ENCODE data around the gene THSD4. TPM values are rescaled to one million over a fixed set of nuclear protein-coding genes. Genes with fewer than 3 reads are reported as not detected.

The THSD4 gene
- total RNA-seq, 6 experiments from 2014 or later, result 5.2 to 21.8 (median 13.7) TPM

DNA sequence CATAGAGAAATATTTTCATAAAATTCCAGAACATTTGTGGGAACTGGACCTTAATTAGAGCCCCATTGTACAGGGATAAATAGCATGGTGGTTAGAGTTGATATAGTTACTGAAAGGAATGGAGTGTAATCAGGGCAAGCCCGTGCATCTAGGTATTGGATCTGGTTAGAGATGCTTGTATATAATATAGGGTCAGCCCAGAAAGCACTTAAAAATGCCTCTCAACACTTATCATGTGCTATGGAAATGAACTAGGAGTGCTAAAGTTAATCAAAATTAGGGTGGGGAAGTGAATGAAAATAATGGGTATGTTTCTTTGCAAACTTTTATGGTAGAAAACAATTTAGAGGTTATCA lies 386.8 kb downstream of the THSD4 start:
- ATAC-seq (no peak), DNase-seq (no peak)
- no peaks in the 10 kb centered on the region for H3K27me3 ChIP-seq
- H3K4me1 ChIP-seq, result peaks cover 0 to 8% (median 4%) of the 10 kb centered on the region in 4 donors
- 100% methylated on average over 1 of the region's 1 CpG for WGBS (ENCODE audit: insufficient coverage, low coverage, low lambda C conversion rate, missing lambda C conversion rate)
- H3K36me3 ChIP-seq, result no peaks in the 10 kb centered on the region
- TF ChIP-seq POLR2A (IDR thresholded peaks at IDR 0.05), result no peak
- TF ChIP-seq, protein P1, sequence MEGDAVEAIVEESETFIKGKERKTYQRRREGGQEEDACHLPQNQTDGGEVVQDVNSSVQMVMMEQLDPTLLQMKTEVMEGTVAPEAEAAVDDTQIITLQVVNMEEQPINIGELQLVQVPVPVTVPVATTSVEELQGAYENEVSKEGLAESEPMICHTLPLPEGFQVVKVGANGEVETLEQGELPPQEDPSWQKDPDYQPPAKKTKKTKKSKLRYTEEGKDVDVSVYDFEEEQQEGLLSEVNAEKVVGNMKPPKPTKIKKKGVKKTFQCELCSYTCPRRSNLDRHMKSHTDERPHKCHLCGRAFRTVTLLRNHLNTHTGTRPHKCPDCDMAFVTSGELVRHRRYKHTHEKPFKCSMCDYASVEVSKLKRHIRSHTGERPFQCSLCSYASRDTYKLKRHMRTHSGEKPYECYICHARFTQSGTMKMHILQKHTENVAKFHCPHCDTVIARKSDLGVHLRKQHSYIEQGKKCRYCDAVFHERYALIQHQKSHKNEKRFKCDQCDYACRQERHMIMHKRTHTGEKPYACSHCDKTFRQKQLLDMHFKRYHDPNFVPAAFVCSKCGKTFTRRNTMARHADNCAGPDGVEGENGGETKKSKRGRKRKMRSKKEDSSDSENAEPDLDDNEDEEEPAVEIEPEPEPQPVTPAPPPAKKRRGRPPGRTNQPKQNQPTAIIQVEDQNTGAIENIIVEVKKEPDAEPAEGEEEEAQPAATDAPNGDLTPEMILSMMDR (IDR thresholded peaks at IDR 0.05), result no peak
- intact Hi-C loops (cut with DNase I), result no loop called here
- no peaks in the 10 kb centered on the region for H3K9me3 ChIP-seq
- H3K27ac ChIP-seq, result peak overlapping the region in 2 of 3 donors; percentile 77 to 92
- H3K4me3 ChIP-seq, result no peak overlapping the region

DNA sequence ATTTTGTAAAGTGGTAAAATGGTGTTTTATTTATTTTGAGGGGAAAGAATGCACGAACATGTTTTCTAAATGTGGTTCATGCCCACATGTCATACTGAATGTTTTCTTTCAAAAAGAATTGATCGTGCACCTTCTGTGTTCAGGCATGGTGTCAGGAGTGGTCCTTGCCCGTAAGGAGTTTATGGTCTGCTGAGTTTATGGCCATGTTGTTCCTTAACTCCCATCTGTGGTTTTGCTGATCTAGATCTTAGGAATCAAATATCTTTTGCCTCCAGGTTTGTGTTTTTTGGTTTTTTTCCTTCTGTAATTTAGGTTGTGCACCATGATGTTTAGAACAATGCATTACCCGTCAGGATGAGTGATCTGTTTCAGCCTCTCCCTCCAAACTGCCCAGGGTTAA lies 390.7 kb downstream of the THSD4 start:
- no peak for ATAC-seq
- Histone ChIP-seq H3K27me3 (no peaks in the 10 kb centered on the region), H3K27ac (no peak overlapping the region), H3K9me3 (no peaks in the 10 kb centered on the region), H3K4me1 (peaks cover 0 to 16% (median 4%) of the 10 kb centered on the region in 4 donors), H3K36me3 (no peaks in the 10 kb centered on the region), H3K4me3 (no peak overlapping the region)
- DNase-seq, result no peak
- TF ChIP-seq, protein P1 (IDR thresholded peaks at IDR 0.05), result no peak
- no peak for TF ChIP-seq POLR2A (IDR thresholded peaks at IDR 0.05)
- 63% methylated on average over 4 of the region's 4 CpGs for WGBS (ENCODE audit: insufficient coverage, low coverage, low lambda C conversion rate, missing lambda C conversion rate)
- intact Hi-C loops (cut with DNase I), result no loop called here

DNA sequence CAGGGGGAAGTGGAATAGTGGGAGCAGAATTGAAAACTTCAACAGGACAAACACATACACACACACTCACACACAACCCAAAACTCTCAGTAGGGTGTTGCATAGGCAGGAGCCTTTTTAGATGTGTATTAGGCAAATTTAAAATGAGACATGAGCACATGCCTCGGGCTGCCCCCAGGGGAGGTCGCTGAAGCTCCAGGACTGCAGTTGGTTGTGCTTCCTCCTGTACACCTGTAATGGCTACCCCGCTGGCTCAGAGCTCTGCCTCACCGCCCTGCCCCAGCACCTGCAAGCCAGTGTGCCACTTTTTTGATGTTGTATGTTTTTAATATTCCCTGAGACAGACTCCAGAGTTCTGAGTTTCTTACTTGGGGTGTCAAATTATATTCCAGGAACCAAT lies 391.7 kb downstream of the THSD4 start:
- H3K9me3 ChIP-seq, result no peaks in the 10 kb centered on the region
- H3K4me1 ChIP-seq, result peaks cover 0 to 17% (median 4%) of the 10 kb centered on the region in 4 donors
- H3K27me3 ChIP-seq, result no peaks in the 10 kb centered on the region
- no peak overlapping the region for H3K27ac ChIP-seq
- TF ChIP-seq POLR2A (IDR thresholded peaks at IDR 0.05), result no peak
- TF ChIP-seq, protein P1 (IDR thresholded peaks at IDR 0.05), result no peak
- H3K36me3 ChIP-seq, result no peaks in the 10 kb centered on the region
- DNase-seq (no peak), ATAC-seq (no peak)
- intact Hi-C loops (cut with DNase I), result no loop called here
- H3K4me3 ChIP-seq, result no peak overlapping the region
- no CpG with 5 or more reads among the region's 4 CpGs for WGBS (ENCODE audit: insufficient coverage, low coverage, low lambda C conversion rate, missing lambda C conversion rate)

DNA sequence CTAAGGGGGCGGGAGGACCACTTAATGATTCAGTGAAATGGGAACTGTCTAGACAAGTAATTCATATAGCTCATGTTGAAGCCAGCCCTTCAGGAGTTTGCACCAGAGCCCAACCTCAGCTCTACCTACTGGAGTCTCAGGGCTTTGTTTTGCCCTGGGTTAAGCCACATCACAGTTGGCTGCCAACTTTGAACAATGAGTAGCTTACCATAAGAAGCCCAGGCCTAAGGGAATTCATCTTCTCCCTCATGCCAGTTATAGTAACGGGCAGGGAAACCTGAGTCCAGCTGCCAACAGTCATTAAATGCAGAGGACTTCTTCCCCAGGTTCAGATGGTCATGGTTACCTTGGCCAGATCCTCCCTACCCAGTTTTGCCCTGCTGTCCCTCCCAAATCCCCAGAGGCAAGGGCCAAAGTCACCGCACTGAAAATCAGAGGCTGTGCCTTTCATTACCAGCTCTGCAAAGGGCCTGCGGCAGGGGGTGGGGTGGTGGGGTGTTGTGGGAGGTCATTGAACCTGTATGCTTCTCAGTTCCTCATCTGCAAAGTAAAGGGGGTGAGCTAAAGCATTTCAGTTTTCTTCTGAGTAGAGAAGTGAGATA lies 392.9 kb downstream of the THSD4 start:
- ATAC-seq, result peak; percentile 37 to 75 (median 58)
- intact Hi-C loops (cut with DNase I), result no loop called here
- peaks cover 0 to 25% (median 7%) of the 10 kb centered on the region in 4 donors for H3K4me1 ChIP-seq

More for the DNA sequence above, 392.9 kb downstream of the THSD4 start:
- Histone ChIP-seq H3K27ac (peak overlapping the region in 1 of 3 donors; percentile 35), H3K36me3 (no peaks in the 10 kb centered on the region), H3K9me3 (no peaks in the 10 kb centered on the region), H3K4me3 (no peak overlapping the region), H3K27me3 (no peaks in the 10 kb centered on the region)
- WGBS (ENCODE audit: insufficient coverage, low coverage, low lambda C conversion rate, missing lambda C conversion rate), result 43% methylated on average over 3 of the region's 4 CpGs
- TF ChIP-seq, protein P1 (IDR thresholded peaks at IDR 0.05), result no peak
- TF ChIP-seq POLR2A (IDR thresholded peaks at IDR 0.05), result no peak
- peak in 2 of 3 donors; percentile 68 to 74 for DNase-seq
